Activated naive CD8-positive, alpha-beta T cell treated with anti-CD3 and anti-CD28 coated beads for 36 hours (primary cell): Measurements from ENCODE around the gene IL15. TPM values are rescaled to one million over a fixed set of nuclear protein-coding genes. Genes with fewer than 3 reads are reported as not detected.
"Not testable (repeated sequence)": the region's sequence is repeated elsewhere in the genome, so short reads cannot be mapped to it uniquely, and the experiment has no call there.

Experiments used
- DNase-seq: peaks from one replicate; pipeline ENCODE4 v3.0.0; 2021
- H3K27ac Mint-ChIP-seq: one replicate; pipeline ENCODE4 v1.8.0; 2022; ENCODE audit warnings: mild to moderate bottlenecking, moderate library complexity, mixed read lengths
- H3K27me3 Mint-ChIP-seq: one replicate; pipeline ENCODE4 v1.8.0; 2022; ENCODE audit warnings: mild to moderate bottlenecking, mixed read lengths
- H3K36me3 Mint-ChIP-seq: one replicate; pipeline ENCODE4 v1.8.0; 2021; ENCODE audit warnings: mild to moderate bottlenecking, mixed read lengths
- H3K4me1 Mint-ChIP-seq: one replicate; pipeline ENCODE4 v1.8.0; 2021; ENCODE audit warnings: mixed read lengths
- H3K4me3 Mint-ChIP-seq: one replicate; pipeline ENCODE4 v1.8.0; 2022; ENCODE audit warnings: mild to moderate bottlenecking, moderate library complexity, mixed read lengths
- H3K9me3 Mint-ChIP-seq: one replicate; pipeline ENCODE4 v1.8.0; 2022; ENCODE audit warnings: mixed read lengths
- total RNA-seq, 2 experiments: library from RNA; stranded (reverse); gene quantifications; one replicate each; pipeline ENCODE4 v1.2.3, GENCODE V29; 2021

IL15 gene
- total RNA-seq, 2 experiments from 2014 or later, result 0.34 to 0.49 TPM

DNA sequence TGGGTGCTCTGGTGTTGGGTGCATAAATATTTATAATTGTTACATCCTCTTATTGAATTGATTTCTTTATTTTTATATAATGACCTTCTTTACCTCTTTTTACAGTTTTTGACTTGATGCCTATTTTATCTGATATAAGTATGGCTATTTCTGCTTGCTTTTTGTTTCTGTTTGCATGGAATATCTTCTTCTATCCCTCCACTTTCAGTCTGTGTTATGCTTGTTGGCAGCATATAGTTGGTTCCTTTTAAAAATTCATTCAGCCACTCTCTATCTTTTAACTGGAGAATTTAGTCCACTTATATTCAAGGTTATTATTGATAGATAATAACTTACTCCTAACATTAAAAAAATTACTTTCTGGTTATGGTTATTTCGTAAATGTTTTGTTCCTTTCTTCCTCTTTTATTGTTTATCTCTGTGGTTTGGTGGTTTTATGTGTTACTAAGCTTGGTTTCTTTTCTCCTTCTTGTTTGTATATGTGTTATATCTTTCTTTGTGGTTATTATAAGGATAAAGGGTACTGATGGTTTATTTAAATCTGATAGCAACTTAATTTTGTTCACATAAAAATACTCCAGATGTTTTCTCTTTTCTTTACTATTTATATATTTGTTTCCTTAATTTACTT is 69.5 kb downstream of the IL15 start:
- no peaks in the 10 kb centered on the region for H3K27me3 Mint-ChIP-seq
- H3K27ac Mint-ChIP-seq, result no peak overlapping the region

DNA sequence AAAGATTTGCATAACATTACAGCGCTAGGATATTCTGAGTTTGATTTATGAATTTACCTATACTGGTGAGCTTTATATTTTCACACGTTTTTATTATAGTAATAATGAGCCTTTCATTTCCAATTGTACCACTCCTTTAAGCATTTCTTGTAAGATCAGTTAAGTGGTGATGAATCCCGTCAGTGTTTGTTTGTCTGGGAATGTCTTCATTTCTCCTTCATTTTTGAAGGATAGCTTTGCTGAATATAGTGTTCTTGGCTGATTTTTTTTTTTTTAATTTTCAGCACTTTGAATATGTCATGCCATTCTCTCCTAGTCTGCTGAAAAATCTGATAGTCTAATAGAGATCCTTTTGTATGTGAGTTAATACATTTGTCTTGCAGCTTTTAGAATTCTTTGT is 70.1 kb downstream of the IL15 start:
- DNase-seq, result no peak
- H3K4me1 Mint-ChIP-seq, result no peaks in the 10 kb centered on the region
- peaks cover 7% of the 10 kb centered on the region for H3K9me3 Mint-ChIP-seq
- no peaks in the 10 kb centered on the region for H3K36me3 Mint-ChIP-seq
- no peaks in the 10 kb centered on the region for H3K27me3 Mint-ChIP-seq
- no peak overlapping the region for H3K27ac Mint-ChIP-seq
- no peak overlapping the region for H3K4me3 Mint-ChIP-seq

More for the DNA sequence above, 69.5 kb downstream of the IL15 start:
- Mint-ChIP-seq H3K4me1 (no peaks in the 10 kb centered on the region), H3K36me3 (no peaks in the 10 kb centered on the region), H3K4me3 (no peak overlapping the region), H3K9me3 (peaks cover 7% of the 10 kb centered on the region)
- no peak for DNase-seq

DNA sequence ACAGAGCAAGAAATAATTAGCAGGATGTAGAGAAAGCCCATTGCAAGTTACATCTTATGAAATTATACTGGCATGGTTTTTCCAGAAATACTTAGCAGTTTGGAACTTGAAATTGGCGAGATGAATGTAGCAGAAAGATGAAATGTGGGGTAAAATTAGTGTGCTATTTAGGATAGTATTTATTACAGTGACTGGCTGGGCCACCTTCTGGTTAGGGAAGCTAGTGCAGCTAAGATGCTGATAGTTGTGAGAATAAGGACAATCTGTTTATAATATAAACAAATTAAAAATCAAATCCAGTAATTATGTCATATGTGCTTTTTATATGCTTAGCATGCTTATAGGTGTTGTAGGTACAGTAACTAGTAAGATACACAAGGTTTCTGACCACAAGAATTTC is 74.8 kb downstream of the IL15 start:
- Mint-ChIP-seq H3K27ac (no peak overlapping the region), H3K4me1 (no peaks in the 10 kb centered on the region), H3K36me3 (no peaks in the 10 kb centered on the region), H3K9me3 (peaks cover 5% of the 10 kb centered on the region), H3K4me3 (no peak overlapping the region), H3K27me3 (no peaks in the 10 kb centered on the region)
- DNase-seq, result no peak

DNA sequence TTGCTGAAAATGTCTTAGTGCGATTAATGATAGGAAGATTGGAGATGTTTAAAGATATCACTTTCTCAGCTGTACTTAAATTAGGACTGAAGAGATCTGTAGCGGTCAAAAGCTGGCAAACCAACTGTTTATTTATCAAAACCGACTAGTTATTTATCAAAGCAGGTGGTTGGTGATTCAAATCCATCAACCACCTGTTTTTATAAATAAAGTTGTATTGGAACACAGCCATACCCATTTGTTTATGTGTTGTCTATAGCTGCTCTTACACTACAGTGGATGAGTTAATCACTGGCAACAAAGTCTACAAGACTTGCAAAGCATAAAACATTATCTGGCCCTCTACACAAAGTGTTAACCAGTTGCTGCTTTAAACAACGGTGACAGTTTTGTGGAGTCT is 76.8 kb downstream of the IL15 start:
- no peak for DNase-seq
- Mint-ChIP-seq H3K36me3 (no peaks in the 10 kb centered on the region), H3K27me3 (no peaks in the 10 kb centered on the region), H3K9me3 (peaks cover 6% of the 10 kb centered on the region), H3K4me1 (no peaks in the 10 kb centered on the region), H3K4me3 (no peak overlapping the region), H3K27ac (no peak overlapping the region)

DNA sequence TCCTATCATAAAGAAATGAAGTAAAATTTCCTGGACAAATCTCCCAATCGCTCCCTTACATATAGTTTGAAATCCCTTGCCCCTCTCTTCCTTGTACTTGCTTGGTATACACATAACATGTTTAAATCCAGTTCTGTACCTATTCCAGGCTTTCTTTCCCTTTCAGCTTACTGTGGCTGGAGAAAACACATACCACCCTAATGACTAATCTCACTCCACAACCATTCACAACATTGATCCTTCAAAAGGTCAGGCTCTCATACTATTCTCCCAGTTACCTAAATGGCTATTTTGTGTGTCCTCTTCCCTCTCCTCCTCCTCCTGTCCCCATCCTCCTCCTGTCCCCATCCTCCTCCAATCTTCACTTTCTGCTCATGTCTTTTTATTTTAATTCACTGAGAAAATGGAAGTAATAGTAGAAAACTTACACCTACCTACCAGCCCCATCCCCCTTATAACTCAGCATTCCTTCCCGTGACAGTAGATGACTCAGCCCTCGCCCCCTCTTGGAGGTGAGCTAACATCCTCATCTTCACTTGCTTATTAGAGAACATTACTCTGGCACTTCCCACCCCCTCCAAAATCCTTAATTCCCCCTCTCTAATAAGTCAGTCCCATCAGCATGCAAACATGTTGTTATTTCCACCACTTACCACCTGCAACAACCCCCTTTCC is 77.5 kb downstream of the IL15 start:
- Mint-ChIP-seq H3K27me3 (no peaks in the 10 kb centered on the region), H3K4me3 (no peak overlapping the region), H3K9me3 (peaks cover 6% of the 10 kb centered on the region), H3K4me1 (no peaks in the 10 kb centered on the region), H3K27ac (no peak overlapping the region), H3K36me3 (no peaks in the 10 kb centered on the region)
- DNase-seq, result no peak

DNA sequence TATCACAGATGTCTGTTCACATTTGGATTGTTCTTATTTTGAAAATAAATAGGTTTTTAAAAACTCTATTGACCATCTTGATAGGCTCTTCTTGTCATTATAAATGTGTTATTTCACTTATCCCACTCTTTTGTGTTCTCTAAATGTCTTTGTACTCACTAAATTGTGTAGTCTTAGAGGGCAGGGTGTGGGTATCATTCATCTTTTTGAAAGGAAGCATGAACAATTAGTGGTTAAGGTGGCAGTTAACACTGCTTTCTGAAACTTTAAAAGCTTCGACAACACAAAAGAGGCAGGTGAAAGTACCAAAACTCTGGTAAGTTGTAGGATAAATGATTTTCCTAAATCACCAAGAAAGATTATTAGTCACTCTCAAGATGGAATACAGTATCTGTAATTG is 83.2 kb downstream of the IL15 start:
- H3K27ac Mint-ChIP-seq, result no peak overlapping the region
- no peaks in the 10 kb centered on the region for H3K36me3 Mint-ChIP-seq
- H3K9me3 Mint-ChIP-seq, result peaks cover 6% of the 10 kb centered on the region
- H3K4me1 Mint-ChIP-seq, result no peaks in the 10 kb centered on the region
- DNase-seq, result no peak
- H3K4me3 Mint-ChIP-seq, result no peak overlapping the region
- H3K27me3 Mint-ChIP-seq, result no peaks in the 10 kb centered on the region

DNA sequence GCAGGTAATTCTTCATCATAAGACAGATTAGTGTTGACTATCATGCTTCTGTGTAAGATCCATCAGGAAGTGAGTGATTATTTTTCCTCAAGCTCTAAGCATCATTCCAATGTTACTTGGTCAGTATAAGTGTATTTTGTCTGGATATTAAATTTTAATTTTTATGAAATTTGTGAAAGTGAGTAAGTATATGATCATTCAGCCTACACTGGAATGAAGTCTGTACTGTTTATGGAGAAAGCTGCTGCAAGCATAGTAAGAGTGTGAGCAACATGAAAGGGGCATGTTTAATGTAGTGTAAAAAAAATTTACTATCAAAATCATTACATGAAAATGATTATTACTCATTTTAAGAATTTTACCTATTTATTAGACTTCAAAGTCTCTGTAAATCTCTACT is 84.8 kb downstream of the IL15 start:
- H3K27ac Mint-ChIP-seq, result no peak overlapping the region
- H3K4me3 Mint-ChIP-seq, result no peak overlapping the region
- no peak for DNase-seq
- peaks cover 6% of the 10 kb centered on the region for H3K9me3 Mint-ChIP-seq
- no peaks in the 10 kb centered on the region for H3K36me3 Mint-ChIP-seq
- H3K27me3 Mint-ChIP-seq, result no peaks in the 10 kb centered on the region
- H3K4me1 Mint-ChIP-seq, result no peaks in the 10 kb centered on the region

DNA sequence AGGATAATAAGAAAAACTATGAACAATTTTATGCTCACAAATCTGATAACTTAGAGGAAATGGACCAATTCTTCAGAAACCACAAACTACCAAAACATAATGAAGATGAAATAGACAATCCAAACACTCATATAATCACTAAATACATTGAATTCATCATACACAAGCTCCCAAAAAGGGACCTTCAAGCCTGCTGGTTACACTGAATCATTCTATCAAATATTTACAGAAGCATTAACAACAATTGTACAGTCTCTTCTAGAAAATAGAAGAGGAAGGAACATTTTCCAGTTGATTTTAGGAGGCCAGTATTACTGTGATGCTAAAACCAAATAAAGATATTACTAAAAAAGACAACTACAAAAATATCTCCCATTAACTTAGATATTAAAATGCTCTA is 88.3 kb downstream of the IL15 start:
- no peak overlapping the region for H3K27ac Mint-ChIP-seq

DNA sequence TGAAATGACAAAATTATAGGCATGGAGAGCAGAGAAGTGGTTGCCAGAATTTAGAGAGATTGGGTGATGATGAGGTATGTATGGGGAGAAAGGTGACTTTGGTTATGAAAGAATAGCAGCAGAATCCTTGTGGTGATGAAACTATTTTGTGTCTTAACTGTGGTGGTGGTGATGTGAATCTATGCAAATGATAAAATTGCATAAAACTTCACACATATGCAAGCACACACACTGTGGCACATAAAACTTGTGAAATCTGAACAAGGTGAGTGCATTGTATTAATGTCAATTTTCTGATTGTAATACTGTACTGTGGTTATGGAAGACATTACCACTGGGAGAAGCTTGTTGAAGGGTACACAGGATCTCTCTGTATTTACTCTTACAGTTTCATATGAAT is 91.0 kb downstream of the IL15 start:
- no peak overlapping the region for H3K27ac Mint-ChIP-seq
- H3K36me3 Mint-ChIP-seq, result no peaks in the 10 kb centered on the region
- no peak overlapping the region for H3K4me3 Mint-ChIP-seq
- H3K27me3 Mint-ChIP-seq, result no peaks in the 10 kb centered on the region
- H3K4me1 Mint-ChIP-seq, result no peaks in the 10 kb centered on the region
- H3K9me3 Mint-ChIP-seq, result no peaks in the 10 kb centered on the region
- no peak for DNase-seq

More for the DNA sequence above, 88.3 kb downstream of the IL15 start:
- DNase-seq, result no peak
- H3K9me3 Mint-ChIP-seq, result no peaks in the 10 kb centered on the region
- no peaks in the 10 kb centered on the region for H3K4me1 Mint-ChIP-seq
- H3K4me3 Mint-ChIP-seq, result no peak overlapping the region
- H3K27me3 Mint-ChIP-seq, result no peaks in the 10 kb centered on the region
- H3K36me3 Mint-ChIP-seq, result no peaks in the 10 kb centered on the region

DNA sequence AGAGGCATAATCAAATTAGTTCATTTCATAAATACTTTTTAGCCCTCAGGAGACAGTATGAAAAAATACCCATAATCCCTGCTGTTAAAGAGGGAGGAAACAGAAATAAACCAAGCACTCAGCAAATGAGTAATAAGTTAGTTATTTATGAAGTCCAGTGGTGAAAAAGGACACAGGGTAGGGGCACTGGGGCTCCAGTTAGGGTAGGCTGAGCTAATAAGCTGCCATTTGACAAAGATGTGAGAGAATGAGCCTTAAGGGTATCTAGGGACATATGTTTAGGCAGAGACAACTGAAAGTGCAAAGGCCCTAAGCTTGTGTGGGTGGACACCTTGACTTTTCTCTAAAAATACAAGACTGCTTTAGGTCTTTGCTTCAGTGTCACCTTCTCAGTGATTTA is 94.4 kb downstream of the IL15 start:
- Mint-ChIP-seq H3K9me3 (no peaks in the 10 kb centered on the region), H3K36me3 (no peaks in the 10 kb centered on the region)

DNA sequence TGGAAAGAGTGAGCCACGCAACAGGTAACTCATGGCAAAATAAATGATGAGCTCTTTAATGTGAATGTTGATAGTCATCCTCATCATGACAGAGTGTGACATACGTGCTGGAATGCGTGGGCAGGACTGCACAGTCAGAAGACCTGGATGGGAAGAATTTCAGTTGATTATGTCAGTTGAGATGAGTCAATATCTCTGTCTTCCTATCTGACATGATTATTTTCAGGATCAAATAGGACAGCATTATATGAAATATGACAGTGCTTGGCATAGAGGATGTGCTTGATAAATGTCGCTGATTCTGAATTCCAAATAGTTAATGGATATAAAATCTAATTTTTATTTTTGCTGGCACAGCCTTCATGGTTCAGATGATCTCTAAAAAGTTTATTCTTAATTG is 95.1 kb downstream of the IL15 start:
- DNase-seq, result no peak
- H3K27me3 Mint-ChIP-seq, result no peaks in the 10 kb centered on the region
- H3K27ac Mint-ChIP-seq, result no peak overlapping the region
- no peaks in the 10 kb centered on the region for H3K4me1 Mint-ChIP-seq
- no peaks in the 10 kb centered on the region for H3K36me3 Mint-ChIP-seq
- no peaks in the 10 kb centered on the region for H3K9me3 Mint-ChIP-seq
- H3K4me3 Mint-ChIP-seq, result no peak overlapping the region

More for the DNA sequence above, 94.4 kb downstream of the IL15 start:
- H3K27ac Mint-ChIP-seq, result no peak overlapping the region
- DNase-seq, result no peak
- H3K4me3 Mint-ChIP-seq, result no peak overlapping the region
- H3K4me1 Mint-ChIP-seq, result no peaks in the 10 kb centered on the region
- no peaks in the 10 kb centered on the region for H3K27me3 Mint-ChIP-seq

DNA sequence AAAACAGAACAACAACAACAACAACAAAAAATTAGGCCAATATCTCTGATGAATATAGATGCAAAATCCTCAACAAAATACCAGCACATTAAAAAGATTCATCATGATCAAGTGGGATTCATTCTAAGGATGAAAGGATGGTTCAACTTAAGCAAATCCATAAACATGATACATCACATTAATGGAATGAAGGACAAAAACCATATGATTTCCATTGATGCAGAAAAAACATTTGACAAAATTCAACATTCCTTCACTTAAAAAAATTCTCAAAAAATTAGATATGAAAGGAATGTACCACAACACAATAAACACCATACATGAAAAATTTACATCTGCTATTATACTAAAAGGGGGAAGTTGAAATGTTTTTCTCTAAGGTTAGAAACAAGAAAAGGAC is 103.3 kb downstream of the IL15 start:
- Mint-ChIP-seq H3K36me3 (no peaks in the 10 kb centered on the region), H3K9me3 (peaks cover 30% of the 10 kb centered on the region), H3K27me3 (no peaks in the 10 kb centered on the region), H3K4me3 (no peak overlapping the region), H3K27ac (no peak overlapping the region), H3K4me1 (no peaks in the 10 kb centered on the region)
- DNase-seq, result no peak

DNA sequence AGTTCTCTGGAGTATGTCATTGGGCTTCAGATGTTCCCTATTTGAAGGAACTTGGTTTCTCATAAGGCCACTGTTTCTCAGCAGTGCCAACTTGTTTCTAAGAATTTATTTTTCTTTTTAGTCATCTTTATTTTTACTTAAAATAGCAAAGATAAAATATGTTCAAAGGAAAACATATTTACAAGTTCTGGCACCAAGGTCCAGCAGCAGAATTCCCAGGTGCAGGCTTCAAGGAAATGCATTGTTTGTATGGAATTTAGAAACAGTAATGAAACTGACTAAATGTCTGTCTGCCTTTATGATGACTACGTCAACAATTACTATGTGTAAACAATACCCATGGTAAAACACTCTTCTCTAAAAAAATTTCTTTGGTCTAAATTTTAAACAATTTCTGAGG is 109.6 kb downstream of the IL15 start:
- no peaks in the 10 kb centered on the region for H3K27me3 Mint-ChIP-seq
- H3K4me3 Mint-ChIP-seq, result no peak overlapping the region
- H3K36me3 Mint-ChIP-seq, result no peaks in the 10 kb centered on the region
- peaks cover 15% of the 10 kb centered on the region for H3K9me3 Mint-ChIP-seq
- no peak overlapping the region for H3K27ac Mint-ChIP-seq
- DNase-seq, result no peak
- no peaks in the 10 kb centered on the region for H3K4me1 Mint-ChIP-seq

DNA sequence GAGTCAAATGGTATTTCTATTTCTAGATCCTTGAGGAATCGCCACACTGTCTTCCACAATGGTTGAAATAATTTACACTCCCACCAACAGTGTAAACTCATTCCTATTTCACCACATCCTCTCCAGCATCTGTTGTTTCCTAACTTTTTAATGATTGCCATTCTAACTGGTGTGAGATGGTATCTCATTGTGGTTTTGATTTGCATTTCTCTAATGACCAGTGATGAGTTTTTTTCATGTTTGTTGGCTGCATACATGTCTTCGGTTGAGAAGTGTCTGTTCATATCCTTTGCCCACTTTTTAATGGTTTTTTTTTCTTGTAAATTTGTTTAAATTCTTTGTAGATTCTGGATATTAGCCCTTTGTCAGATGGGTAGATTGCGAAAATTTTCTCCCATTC is 115.4 kb downstream of the IL15 start:
- not testable (repeated sequence) for H3K4me3 Mint-ChIP-seq, H3K27ac Mint-ChIP-seq, H3K9me3 Mint-ChIP-seq, H3K27me3 Mint-ChIP-seq, H3K4me1 Mint-ChIP-seq, H3K36me3 Mint-ChIP-seq, DNase-seq

DNA sequence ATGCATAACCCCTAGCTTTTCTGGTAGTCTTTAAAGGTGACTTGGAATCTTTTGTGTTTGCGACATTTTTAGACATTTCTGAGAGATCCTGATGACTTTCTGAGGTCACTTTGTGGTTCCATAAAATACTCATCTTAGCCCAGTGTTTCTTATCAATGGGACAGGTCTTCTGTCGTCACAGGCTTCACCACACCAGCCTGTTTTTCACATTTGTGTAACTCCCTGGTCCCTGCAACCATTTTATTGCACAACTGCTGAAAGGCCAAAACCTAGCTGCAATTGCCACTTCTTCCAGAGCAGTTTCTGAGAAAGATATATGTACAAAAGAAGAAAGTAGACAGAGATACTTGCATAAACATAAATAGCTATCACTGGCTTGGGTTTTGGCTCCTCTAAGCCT is 120.9 kb downstream of the IL15 start:
- no peak overlapping the region for H3K27ac Mint-ChIP-seq
- DNase-seq, result no peak
- H3K9me3 Mint-ChIP-seq, result no peaks in the 10 kb centered on the region
- H3K4me3 Mint-ChIP-seq, result no peak overlapping the region
- no peaks in the 10 kb centered on the region for H3K27me3 Mint-ChIP-seq
- no peaks in the 10 kb centered on the region for H3K36me3 Mint-ChIP-seq
- H3K4me1 Mint-ChIP-seq, result no peaks in the 10 kb centered on the region

DNA sequence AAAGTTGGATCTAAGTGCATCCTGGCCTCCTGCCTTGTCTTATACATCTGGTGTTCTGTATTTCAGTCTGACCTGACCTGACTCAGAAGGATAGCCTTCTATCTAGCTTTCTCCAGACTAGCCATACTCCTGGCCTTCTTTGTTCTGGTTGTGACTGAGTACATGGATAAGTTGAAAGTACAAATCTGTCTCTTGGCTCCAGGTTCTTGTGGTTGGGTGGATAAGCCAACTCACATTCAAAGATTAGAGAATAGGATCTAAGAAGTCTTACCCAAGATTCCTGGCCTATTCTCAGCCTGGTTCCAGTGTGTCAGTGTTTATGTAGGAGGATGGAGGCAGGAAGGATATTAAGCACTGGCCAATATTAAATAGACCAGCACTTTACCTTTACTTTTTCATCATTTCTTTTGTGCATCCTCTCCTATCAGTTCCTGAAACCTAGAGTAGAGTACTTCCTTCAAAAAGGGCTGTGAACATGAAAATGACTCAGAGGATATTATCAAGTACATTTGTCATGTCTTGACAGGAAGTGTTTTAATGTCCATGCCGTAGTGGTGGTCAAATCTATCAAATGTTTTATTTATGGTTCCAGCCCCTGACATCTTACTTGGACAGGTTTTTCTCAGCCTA is 123.5 kb downstream of the IL15 start:
- no peaks in the 10 kb centered on the region for H3K27me3 Mint-ChIP-seq
- no peak for DNase-seq
- no peaks in the 10 kb centered on the region for H3K36me3 Mint-ChIP-seq
- H3K4me3 Mint-ChIP-seq, result no peak overlapping the region
- no peak overlapping the region for H3K27ac Mint-ChIP-seq
- H3K9me3 Mint-ChIP-seq, result peaks cover under 1% of the 10 kb centered on the region
- H3K4me1 Mint-ChIP-seq, result no peaks in the 10 kb centered on the region
